HG03025 (cell line): Measurements from ENCODE around the gene ACER3.
"Not testable (repeated sequence)": the region's sequence is repeated elsewhere in the genome, so short reads cannot be mapped to it uniquely, and the experiment has no call there.

Experiments used
- ATAC-seq: cut with Tn5 transposase; IDR thresholded peaks from one replicate; pipeline ENCODE4 v1.9.1; 2021; ENCODE audit warnings: mild to moderate bottlenecking, moderate library complexity; ENCODE audit not compliant: unreplicated experiment, low FRiP score

The ACER3 gene

DNA sequence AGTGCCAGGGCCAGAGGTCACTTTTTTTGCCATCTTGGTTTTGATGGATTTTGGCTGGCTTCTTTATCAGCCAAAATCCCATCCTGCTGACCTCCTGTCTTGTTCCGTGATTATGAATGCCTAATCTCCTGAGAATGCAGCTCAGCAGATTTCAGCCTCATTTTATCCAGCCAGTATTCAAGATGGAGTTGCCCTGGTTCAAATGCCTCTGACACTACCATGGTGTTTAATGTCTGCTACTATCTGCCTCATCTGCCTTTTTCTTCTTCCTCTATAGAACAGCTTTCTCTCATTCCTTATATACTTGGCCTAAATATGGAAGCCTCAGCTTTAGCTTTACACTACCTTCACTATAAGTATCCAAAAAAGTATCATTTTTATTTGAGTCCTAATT is 50.7 kb downstream of the ACER3 start:
- no peak for ATAC-seq

DNA sequence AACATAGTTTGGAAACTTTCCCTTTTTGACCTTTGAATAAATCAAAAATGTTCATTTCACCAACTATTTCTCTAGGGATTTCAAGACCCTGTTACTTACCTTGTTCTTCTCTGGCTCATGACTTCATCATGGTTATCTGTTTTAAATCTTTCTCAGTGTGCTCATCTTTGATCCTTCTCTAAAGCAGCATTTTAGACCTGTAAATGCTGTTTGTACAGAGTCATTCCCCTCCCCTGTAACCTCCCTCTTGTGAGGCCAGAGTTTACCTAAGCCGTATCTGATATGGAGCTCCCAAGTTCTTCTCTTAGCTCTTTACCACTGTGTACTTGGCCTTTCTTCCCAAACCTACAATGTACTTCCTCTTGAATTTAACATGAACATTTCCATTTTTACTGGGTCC is 56.0 kb downstream of the ACER3 start:
- ATAC-seq: no peak

DNA sequence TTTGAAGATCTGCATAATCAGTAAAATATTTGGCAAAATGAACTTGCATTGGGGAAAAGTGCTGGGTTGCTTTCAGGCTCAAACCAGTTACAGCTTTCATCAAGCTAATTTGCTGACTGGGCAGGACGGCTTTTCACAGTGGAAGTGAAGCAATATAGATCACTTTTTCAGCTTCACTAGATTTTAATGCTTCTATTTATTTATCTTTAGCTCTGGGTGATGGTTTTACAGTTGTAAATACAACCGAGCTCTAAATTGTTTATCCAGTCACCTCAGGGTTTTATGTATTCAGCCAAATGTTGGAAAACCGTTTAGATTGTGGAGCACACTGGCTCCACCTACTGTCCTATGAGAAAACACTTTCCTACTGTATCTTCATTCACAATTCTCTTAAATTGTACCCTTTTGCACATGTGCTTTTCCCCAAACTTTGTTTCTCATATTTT is 58.2 kb downstream of the ACER3 start:
- ATAC-seq: no peak

DNA sequence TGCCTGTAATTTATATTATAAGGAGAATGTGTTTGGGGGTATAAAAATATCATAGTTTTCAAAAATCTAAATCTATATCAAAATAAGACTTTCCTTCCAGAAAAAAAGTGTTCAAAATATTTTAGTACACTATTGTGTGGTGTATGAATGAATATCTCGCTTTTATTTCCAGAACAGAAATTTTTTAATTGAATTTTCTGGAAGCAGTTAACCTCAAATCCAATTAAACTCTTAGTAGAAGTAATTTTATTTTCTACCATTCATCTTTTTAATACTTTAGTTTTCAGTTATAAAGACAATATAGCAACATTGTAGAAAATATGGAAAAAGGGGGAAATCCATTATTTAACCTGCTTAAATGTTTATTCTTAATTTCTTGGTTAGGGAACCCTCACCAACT is 58.7 kb downstream of the ACER3 start:
- no peak for ATAC-seq

DNA sequence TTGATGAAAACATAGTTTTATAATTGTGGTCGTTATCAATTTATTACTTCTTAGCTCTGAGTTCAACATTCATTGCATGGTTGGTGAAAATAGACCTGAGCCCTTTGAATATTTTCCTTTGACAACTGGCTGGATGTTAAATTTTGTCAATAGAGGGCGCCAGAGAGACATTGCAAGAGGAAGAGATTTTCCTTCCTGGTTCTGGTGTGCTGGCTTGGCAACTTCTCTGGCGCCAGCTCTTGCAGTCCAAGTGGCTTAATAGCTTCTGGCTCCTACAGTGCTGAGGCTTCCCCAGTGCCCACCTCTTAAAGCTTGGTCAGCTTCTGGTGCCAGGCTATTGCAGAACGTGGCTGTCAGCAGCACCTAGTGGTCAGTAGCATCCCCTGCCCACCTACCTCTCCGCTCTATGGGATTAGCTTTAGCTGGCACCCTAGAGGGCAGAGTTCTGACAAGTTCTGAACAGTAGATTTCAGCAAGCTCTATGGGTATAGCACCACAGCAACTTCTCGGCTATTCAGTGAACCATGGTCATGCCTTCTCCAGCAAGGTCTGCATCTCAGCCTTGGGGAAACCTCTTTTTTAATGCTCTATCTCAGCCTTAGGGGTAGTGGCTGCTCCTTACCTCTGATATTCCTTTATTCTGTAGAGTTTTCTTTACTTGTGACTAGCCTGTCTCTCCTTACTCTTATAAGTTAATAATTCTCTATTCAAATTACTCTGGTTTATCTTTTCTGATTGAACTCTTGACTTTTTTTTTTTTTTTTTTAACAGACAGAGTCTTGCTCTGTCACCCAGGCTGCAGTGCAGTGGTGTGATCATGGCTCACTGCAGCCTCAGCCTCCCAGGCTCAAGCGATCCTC is 59.4 kb downstream of the ACER3 start:
- ATAC-seq: no peak

DNA sequence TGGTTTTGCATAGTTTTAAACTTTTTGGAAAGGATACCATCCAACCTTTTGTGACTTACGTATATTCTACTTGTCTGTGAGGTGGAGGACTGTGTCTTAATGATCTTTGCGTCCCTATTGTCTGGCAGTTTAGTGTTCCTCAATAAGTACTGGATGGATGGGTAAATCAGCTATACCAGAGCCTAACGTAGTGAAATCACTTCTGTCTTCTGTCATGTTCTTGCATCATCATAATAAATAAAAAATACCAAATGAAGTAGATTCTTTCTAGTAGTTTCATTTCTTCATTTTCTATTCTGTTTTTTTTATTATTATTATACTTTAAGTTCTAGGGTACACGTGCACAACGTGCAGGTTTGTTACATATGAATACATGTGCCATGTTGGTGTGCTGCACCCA is 66.4 kb downstream of the ACER3 start:
- ATAC-seq: no peak

DNA sequence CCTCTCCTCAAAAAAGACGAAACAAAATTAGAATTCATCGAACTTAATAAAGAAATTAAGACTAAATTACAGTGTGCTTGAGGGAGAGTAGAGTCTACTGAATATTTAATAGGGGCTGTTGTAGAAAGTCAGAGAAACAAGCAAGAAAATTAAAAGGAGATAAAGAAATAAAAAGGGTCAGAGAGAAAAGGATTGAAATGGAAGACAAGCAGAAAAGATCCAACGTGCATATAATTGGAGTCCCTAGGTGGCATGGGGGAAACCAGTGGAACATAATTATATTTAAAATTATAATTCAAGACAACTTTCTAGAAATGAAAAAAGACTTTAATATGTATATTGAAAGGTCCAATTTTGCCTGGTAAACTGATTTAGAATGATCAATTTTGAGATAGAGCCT is 74.3 kb downstream of the ACER3 start:
- no peak for ATAC-seq

DNA sequence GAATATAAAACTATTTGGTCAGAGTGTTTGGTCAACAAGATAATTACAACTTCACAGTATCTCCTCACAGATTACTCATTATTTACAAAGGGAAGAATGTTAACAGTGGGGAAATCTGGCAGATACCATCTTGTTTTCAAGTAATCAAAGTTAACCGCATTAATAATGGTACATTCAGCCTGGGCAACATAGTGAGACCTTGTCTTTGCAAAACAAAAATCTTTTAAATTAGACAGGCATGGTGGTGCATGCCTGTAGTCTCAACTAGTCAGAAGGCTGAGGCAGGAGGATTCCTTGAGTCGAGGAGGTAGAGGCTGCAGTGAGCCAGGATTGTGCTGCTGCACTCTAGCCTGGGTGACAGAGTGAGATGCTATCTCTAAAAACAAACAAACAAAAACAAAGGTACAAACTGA is 78.5 kb downstream of the ACER3 start:
- ATAC-seq: no peak

DNA sequence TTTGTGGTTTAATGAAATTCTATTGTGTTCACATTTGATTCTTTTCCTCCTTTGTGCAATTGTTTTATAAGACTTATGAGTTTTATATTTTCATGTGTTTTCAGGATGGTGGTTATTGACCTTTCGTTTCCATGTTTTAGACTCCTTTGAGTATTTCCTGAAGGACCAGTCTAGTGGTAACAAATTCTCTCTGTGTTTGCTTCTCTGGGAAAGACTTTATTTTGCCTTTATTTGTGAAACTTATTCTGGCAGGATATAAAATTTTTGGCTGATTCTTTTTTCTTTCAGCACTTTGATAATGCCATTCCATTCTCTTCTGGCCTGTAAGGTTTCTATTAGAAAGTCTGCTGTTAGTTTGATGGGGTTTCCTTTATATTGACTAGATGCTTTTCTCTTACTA is 83.5 kb downstream of the ACER3 start:
- ATAC-seq: no peak

DNA sequence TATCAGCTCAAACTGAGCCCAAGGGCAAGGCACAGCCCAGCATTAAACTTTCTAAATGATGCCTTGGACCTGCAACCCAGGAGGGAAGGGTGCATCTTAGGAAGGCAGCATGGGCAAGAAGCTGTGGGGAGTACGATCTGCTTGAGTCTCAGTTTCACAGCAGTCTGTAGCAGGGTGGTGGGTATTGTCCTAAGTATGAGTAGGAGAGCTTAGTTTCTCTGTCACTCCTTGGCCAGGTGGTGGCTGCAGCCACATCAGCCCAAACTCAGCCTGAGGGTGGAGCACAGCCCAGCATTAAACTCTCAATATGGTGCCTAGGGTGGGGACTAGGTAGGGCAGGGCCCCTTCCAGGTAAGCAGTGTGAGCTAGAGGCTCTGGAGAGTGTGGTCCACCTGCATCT is 85.5 kb downstream of the ACER3 start:
- no peak for ATAC-seq

DNA sequence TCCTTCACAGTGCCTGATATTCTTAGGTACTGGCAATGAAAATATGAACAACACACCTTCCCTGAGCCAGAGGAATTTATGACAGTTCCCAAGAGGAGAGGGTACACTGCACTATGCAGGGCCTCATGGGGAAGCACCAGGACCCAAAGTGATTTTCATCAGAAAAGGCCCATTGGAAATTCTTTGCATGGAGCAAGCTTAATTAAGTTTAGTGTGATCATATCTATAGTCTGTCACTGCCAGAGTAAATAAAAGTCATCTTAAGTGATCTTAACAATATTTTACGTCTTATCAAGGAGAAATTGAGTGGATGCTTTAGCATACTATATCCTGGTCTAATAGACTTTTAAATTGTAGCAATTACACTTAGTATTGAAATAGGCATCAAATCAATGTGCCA is 86.5 kb downstream of the ACER3 start:
- no peak for ATAC-seq

DNA sequence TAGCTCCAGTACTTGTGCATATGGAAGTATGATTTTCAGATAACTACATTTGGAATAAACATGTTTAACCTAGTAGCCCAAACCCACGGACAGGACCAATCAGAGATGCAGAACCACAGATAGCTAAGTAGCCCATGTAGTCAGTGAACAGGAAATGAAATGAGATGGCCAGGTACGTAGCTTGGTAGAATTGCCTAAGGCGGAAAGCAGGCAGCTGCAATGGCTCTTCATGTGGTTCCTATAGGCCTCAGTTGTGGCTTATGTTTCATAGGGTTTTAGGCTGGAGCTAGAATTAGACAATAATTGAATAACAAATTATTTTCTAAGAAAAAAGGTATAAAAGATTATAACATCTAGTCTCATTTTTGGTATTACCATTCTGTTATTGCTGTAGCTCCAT is 87.1 kb downstream of the ACER3 start:
- ATAC-seq: no peak

DNA sequence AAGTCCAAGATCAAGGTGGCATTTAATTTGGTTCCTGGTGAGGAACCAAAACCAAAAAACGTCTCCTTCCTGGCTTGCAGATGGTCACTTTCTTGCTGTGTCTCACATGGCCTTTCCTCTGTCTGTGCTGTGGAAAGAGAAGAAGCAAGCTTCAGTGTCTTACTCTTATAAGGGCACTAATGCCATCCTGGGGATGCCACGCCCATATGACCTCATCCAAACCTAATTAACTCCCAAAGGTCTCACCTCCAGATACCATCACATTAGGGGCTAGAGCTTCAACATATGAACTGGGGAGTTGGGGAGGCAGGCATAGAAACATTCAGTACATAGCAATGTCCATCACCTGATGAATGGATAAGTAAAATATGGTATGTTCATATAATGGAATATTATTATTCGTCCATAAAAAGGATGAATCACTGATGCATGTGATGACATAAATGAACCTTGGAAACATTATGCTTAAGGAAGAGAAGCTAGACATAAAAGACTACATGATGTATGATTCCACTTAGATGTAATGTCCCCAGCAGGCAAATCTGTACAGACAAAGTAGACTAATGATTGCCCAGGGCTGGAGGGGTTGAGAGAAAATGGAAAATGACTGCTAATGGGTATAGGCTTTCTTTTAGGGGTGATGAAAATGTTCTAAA is 94.9 kb downstream of the ACER3 start:
- ATAC-seq: no peak

DNA sequence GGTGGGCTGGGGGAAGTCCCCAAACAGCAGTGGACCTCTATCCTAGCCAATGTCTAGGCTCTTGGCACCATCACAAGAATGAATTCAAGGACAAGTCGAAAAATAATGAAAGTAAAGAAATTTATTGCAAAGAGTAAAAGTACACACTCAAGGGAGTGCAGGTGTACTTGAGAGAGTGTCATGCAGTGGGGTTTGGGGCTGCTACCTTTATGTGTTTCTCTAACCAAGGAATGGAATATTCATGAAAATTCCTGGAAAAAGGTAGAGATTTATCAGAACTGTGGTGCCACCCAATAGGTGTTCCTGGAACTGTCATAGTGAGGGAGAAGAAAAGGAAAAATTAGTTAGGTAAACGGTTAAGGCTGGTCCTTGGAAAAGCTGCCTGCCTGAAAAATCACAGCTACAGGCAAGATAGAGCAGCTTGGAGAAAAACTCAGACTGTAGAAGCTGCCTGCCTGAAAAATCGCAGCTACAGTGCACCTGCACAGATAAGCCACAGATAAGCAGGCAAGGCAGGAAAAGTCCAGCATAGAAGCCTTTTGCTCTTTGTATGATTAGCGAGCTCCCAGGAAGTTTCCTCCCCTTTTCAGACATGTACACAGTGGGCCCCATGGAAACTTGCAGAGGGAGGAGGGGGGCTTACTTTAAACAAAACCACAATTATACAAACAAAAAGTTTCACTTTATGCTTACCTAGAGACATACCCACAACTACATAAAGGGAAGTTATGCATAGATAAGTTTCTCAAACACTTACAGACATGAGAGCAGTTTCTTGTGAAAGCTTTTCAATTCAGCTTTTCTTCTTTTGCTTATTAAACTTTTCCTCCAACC is 102.1 kb downstream of the ACER3 start:
- ATAC-seq: no peak

DNA sequence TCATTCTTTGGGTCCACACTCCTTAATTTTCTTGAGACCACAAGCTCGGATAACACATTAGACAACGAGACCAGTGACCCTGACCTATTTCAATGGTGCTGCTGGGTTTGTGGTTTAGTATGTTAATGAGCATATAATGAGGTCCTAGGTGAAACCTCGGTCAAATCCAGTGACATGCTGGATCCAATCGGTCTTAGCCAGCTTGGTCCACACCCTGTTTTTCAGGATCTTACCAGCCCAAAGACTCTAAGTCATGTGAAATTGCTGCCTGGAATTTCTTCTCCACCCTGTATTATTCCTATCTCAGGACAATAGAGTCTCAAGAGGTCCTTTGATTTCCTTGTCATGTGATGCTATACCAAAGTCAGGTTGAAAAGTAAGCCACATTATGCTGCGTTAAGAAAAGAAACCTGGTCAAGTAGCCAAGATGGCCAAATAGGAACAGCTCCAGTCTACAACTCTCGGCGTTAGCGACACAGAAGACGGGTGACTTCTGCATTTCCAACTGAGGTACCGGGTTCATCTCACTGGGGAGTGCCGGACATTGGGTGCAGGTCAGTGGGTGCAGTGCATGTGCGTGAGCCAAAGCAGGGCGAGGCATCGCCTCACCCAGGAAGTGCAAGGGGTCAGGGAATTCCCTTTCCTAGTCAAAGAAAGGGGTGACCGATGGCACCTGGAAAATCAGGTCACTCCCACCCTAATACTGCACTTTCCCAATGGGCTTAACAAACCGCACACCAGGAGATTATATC is 102.9 kb downstream of the ACER3 start:
- ATAC-seq: not testable (repeated sequence)

DNA sequence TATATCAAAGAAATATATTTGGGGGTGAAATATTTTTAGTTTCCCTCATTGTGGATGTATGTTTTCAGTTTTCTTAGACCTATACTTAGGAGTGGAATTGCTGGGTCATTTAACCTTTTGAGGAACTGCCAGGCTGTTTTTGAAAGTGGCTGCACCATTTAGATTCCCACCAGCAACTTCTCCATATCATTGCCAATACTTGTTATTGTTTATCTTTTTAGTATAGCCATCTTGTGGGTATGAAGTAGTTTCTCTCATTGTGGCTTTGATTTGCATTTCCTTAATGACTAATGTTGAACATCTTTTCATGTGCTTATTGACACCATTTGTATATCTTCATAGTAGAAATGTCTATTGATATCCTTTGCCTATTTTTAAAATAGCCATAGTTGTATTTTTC is 111.3 kb downstream of the ACER3 start:
- ATAC-seq: no peak

DNA sequence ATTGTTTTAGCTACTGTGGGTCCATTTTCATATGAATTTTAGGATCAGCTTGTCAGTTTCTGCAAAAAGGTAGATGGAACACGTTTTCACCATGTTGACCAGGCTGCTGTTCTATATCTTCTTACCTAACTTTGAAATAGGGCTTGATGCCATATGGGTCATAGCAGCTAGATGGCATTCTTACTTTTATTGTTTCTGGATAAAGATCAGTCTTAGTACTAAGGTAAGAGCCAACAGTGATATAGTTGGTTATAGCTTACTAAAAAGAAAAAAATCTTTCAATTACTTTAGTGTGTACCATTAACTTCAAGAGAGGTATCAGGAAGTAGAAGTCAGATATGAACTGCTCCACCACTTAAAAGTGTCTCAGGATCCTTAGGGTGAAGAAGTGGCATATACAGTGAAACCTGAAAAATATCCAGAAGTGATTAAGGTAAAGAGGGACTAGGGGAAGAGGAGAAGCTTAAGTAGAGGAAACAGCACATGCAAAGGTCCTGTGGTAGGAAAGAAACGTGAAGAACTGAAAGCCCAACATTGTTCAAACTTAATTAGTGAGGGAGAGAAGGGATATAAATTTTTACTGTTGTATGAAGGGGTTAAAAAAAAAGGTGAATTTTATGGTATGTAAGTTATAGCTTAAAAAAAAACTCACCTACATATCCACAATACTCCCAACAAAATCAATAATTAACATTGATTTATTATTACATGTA is 113.6 kb downstream of the ACER3 start:
- no peak for ATAC-seq

DNA sequence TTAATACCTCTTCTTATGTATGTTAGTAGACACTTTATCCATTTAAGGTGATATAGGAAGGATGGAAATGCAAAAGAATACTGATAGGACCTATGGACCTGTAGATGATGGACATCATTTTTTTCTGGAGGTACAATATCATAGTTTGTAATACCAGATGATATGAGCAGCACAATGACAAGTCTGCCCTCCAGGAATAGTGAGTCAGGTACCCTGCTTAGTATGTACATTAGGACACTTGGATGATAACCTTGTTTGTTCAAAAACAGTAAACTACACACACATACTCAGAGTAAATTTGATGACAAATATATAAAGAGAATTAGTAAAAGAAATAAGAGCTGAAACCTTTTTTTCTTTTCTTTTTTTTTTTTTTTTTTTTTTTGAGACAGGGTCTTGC is 114.8 kb downstream of the ACER3 start:
- no peak for ATAC-seq

DNA sequence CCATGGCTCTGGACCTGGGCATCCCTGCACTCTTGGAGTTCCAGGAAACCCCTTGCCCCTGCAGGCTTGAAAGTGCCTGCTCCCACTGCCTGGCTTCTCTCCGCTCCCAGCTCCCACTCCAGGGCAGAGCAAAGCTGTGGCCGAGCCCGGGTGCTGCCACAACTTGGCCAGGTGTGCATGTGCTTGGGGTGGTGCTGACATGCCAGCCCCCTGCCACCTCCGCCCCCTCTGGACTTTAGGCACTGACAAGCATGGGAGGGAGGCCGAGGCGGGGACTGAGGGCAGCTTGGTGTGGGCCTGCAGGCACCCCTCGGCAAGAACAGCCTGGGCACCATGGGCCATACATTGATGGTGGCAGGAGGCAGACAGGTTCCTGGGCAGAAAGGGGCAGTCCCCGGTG is 117.1 kb downstream of the ACER3 start:
- ATAC-seq: no peak

DNA sequence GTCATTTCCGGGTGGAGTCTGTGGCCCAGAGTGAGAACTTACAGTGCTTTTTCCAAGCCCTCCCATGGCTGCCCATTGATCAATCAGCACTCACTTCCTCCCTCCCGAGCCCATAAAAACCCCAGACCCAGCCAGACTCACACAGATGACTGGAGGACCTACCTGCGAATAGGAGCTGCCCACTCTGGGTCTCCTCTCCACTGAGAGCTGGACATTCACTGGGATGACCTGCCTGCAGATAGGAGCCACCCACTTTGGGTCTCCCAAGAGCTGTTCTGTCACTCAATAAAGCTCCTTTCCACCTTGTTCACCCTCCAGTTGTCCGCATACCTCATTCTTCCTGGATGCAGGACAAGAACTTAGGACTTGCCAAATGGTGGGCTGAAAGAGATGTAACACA is 117.5 kb downstream of the ACER3 start:
- no peak for ATAC-seq
